NB4 (cell line): ENCODE results near the gene ANO1.

Experiments
- CTCF ChIP-seq: IDR thresholded peaks from one replicate; pipeline ENCODE4 v1.5.1; 2012; ENCODE audit warnings: low read depth, low read length
- MAX ChIP-seq: IDR thresholded peaks from 2 replicates; pipeline ENCODE4 v1.6.1; 2011; ENCODE audit warnings: low read depth, low read length
- MYC ChIP-seq: IDR thresholded peaks from 2 replicates; pipeline ENCODE4 v1.6.1; 2011; ENCODE audit warnings: low read depth, low read length
- POLR2A ChIP-seq: IDR thresholded peaks from 2 replicates; pipeline ENCODE4 v1.6.1; 2011; ENCODE audit warnings: mild to moderate bottlenecking; ENCODE audit not compliant: insufficient read length; ENCODE audit errors: extremely low read depth

- no peak for TF ChIP-seq CTCF
- no peak for TF ChIP-seq POLR2A
- no peak for TF ChIP-seq MAX
- no peak for TF ChIP-seq MYC
These were observed 10.4 kb upstream of the ANO1 start for GRCh38 chr11:70067591-70068341.
